Activated T-cell treated with anti-CD3 and anti-CD28 coated beads for 48 hours (primary cell): ENCODE data around the gene LRRC8C.

ENCODE experiments used
- DNase-seq: peaks from one replicate; pipeline ENCODE4 v3.0.0-alpha.2; 2020; ENCODE audit warnings: low read depth

The LRRC8C gene

GRCh38 chr1:89633800-89634625 is 1.1 kb downstream of the LRRC8C start:
- no peak for DNase-seq

- no peak for DNase-seq
Observed at GRCh38 chr1:89635825-89636815, 3.2 kb downstream of the LRRC8C start.

- no peak for DNase-seq
Observed at GRCh38 chr1:89637496-89637895, 4.6 kb downstream of the LRRC8C start.

GRCh38 chr1:89640440-89640839 is 7.5 kb downstream of the LRRC8C start:
- DNase-seq, result no peak

DNA sequence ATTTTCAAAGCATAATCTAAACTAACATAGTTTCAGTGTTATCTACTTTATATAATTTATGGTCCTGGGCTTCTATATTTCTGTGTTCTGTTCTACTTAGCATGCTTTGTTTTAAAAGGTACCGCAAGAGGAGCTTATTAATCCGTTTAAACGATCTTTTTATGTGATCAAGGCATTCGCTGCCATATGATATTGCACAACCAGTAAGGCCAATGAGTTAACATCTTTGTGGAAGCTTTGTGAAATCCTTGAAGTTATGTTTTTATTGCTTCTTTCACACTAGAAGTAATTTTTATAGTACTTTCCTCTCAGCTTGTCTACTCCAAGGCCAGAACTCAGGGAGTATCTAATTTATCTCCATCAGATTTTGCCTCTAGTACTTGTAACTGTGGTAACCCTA is 8.9 kb downstream of the LRRC8C start:
- no peak for DNase-seq

DNA sequence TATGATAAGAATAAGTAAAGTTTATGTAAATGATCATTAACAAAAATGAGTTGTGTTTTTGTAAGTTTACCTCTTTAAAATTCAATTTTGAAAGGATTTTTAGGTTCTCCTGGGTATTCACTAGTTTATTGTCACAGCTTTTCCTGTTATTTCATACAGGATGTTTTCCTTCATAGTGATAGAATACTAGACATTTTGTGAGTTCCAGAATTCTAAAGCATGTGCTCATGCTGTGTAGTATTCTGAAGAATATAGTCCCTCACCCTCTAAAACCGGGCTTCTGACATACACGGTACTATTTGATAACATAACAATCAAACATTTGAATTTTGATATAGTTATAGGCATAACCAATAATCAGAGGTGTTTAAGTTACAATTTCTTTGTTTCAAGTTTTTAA is 10.7 kb downstream of the LRRC8C start:
- no peak for DNase-seq

DNA sequence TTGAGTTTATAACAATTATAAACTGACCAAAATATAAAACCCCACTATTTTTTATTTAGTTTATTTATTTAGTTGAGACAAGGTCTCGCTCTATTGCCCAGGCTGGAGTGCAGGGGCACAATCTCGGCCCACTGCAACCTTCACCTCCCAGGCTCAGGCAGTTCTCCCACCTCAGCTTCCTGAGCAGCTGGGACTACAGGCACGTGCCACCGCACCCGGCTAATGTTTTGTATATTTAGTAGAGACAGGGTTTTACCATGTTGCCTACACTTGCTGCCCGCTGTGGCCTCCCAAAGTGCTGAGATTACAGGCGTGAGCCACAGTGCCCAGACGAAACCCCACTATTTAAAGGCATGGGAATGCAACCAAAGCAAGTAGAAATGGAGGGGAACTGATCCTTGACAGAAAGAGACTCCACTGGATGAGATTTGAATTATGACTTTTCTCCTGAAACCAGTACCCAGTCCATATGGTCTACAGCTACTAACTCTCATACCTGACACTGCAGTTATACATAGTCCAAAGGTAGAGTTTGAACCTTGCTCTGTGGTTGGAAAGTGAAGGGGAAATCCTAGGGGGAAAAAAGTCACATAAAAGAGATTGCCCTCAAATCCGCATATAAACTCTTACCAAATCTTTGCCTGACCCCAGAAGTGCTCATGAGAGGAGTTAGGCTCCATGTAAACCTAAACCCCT is 11.3 kb downstream of the LRRC8C start:
- DNase-seq, result no peak

DNA sequence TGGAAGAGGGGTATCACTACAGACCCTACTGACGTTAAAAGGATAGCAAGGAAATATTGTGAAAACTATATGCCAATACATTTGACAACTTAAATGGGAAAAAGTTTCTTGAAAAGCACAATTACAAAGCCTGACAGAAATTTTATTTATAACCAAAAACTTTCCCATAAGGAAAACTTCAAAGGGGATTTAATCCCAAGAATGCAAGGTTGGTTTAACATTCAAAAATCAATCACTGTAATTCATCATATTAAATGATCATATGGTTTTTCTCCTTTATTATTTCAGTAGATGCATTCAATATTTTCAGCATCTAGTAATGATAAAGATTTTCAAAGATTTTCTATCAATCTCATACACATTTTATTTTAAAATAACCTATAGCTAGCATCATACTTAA is 13.3 kb downstream of the LRRC8C start:
- DNase-seq, result no peak

GRCh38 chr1:89649783-89650182 is 16.9 kb downstream of the LRRC8C start:
- no peak for DNase-seq

GRCh38 chr1:89652373-89652772 is 19.5 kb downstream of the LRRC8C start:
- no peak for DNase-seq

DNA sequence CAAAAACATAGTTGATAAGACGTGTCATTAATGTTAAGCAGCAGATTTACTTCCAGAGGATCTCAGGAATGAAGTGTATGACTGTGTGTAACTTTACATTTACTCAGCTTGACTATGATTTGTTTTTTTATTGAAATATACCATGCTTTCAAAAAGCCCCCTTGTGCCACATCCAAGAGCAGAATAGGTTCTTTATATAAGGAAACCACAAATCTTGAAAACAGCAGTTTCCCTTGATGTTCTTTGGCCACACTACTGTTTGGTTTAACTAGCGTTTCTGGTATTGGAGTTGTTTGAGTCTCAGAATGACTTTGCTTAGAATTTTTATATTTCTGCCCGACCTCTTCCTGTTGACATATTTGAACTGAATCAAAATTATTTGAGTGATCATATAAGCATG is 25.0 kb downstream of the LRRC8C start:
- no peak for DNase-seq

GRCh38 chr1:89659322-89660081 is 26.6 kb downstream of the LRRC8C start:
- DNase-seq, result no peak

GRCh38 chr1:89660224-89661061 is 27.5 kb downstream of the LRRC8C start:
- DNase-seq, result no peak

DNA sequence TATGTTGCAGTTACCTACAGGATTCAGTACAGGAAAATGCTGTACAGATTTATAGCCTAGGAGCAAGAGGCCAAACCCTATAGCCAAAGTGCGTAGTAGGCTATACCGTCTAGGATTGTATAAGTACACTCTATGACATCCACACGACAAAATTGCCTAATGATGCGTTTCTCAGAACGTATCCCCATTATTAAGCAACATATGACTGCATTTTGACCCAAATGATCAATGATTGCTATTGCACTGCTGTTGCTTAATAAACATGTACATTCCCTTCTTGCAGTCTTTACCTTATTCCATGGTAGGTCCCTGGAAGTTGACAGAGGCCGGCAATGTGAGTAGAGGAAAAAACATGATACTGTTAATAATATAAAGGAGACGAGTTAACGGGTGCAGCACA is 33.0 kb downstream of the LRRC8C start:
- no peak for DNase-seq

GRCh38 chr1:89666640-89667039 is 33.7 kb downstream of the LRRC8C start:
- no peak for DNase-seq

DNA sequence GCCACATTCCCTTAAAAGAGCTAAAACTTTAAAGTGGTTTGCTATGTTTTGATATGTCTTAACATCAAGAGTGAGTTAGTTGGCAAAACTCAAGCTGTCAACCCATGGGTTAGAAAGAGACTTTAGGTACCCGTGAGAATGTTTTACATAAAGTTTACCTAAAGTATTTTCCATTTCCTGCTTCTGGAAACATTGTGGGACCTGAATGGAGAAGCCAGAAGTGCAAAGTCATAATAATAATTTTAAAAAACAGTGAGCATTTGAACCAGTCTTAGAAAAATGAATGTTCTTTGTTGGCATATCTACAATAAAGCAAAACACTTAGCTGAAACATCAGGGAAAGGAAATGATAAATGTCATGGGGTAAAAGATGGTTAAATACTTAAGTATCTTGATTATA is 34.8 kb downstream of the LRRC8C start:
- DNase-seq, result no peak

DNA sequence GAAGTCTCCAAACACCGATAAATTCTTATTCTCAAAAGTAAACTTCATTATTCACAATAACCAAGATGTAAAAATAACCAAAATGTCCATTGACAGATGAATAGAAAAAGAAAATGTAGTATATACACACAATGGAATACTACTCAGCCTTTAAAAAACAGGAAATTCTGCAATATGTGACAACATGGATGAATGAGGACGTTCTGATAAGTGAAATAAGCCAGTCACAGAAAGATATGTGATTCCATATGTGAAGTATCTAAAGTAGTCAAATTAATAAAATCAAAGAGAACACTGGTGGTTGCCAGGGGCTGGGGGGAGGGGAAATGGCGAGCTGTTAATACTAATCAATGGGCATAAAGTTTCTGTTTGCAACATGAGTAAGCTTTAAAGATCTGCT is 36.0 kb downstream of the LRRC8C start:
- DNase-seq, result no peak

- no peak for DNase-seq
Observed at GRCh38 chr1:89669441-89669840, 36.5 kb downstream of the LRRC8C start.

DNA sequence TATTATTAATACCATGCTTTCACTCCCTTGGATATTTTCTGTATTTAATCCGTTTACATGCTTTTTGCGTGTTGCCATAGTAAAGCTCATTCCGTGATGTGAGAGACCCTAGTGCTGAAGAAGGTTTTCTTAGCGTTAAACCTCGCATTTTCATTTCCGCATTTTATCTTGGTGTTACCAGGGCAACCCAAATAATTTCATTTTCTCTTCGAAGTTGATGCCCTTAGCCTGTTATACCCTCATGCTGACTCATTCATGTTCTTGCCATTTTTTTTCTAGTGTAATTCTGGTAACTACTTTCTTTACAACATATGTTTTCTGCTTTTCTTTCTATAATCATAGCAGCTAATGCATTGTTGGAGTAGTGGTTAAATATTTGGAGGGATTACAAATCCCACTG is 37.2 kb downstream of the LRRC8C start:
- DNase-seq, result no peak

- no peak for DNase-seq
Observed at GRCh38 chr1:89670711-89671110, 37.8 kb downstream of the LRRC8C start.
